ENCODE measurements around the gene PTHLH. TPM values are rescaled to one million over a fixed set of nuclear protein-coding genes. Genes with fewer than 3 reads are reported as not detected.

PTHLH gene
- polyA plus RNA-seq, 1 of the 3 experiments (the other 2 are of a cell fraction) = 29.0 TPM

DNA sequence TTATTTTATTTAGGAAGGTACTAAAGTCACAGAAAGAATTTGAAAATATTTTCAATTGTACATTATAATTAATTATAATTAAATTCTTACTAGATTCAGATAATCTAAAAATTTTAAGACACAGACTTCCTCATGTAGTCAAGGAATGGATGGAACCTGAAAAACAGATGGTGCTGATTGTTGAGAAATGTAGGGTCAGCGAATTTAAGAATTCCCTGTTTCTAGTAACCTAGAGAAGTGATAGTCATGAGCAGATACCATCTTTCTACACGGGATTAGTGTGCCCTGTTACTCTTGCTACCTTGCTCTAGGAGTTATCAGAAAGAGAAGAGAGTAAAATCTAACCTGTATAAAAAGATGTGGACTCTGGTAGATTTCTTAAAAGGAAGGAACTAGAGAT, 37.5 kb upstream of the PTHLH start:
- no peaks in the 10 kb centered on the region for H3K27me3 ChIP-seq (ENCODE audit: insufficient read depth)
- WGBS (ENCODE audit: low lambda C conversion rate) = 62% methylated on average over 2 of the region's 2 CpGs
- ChIA-PET CTCF (no interaction called here), POLR2A (no interaction called here)
- H3K9ac ChIP-seq = no peak overlapping the region
- H3K9me3 ChIP-seq = 0 out of 2 replicates have a peak, but pooled peaks cover 2% of the 10 kb centered on the region
- DNase-seq = no peak
- H3K4me1 ChIP-seq (ENCODE audit: control insufficient read depth in 1 of 2, insufficient read depth in 2 of 2, low read depth in 1 of 2, low read length in 1 of 2) = peaks cover 0 to 2% of the 10 kb centered on the region in 2 experiments; a peak in 1 of 4 replicates
- H2AFZ ChIP-seq (ENCODE audit: low read depth) = no peak overlapping the region
- no peak overlapping the region for H3K27ac ChIP-seq (ENCODE audit: low read depth in 2 of 2, low read length in 1 of 2)
- H3K4me2 ChIP-seq = no peak overlapping the region
- H3F3A ChIP-seq (replicated peaks; ENCODE audit: insufficient read depth) = no peaks in the 10 kb centered on the region
- H3K9me2 ChIP-seq = no peaks in the 10 kb centered on the region
- no peak overlapping the region for H3K4me3 ChIP-seq (ENCODE audit: low read depth in 2 of 2, low read length in 1 of 2)
- TF ChIP-seq PBX3 (IDR thresholded peaks at IDR 0.05) (no peak), YY1 (IDR thresholded peaks at IDR 0.05; ENCODE audit: low read depth) (no peak), FOSL2 (IDR thresholded peaks at IDR 0.05; ENCODE audit: borderline replicate concordance, low read depth) (no peak), TEAD4 (IDR thresholded peaks at IDR 0.05; ENCODE audit: borderline replicate concordance, insufficient read depth) (no peak), SMC3 (IDR thresholded peaks at IDR 0.05; ENCODE audit: low read depth, low read length) (no peak), RCOR1 (IDR thresholded peaks at IDR 0.05; ENCODE audit: low read length) (no peak), NRF1 (IDR thresholded peaks at IDR 0.05; ENCODE audit: low read depth, low read length) (no peak), MAX (IDR thresholded peaks at IDR 0.05; ENCODE audit: low read depth) (no peak), FOXM1 (IDR thresholded peaks at IDR 0.05; ENCODE audit: low read depth) (no peak), RFX5 (IDR thresholded peaks at IDR 0.05; ENCODE audit: low read length) (no peak), NFIC (IDR thresholded peaks at IDR 0.05; ENCODE audit: borderline replicate concordance) (no peak), MEF2A (IDR thresholded peaks at IDR 0.05; ENCODE audit: borderline replicate concordance, low read depth) (no peak), TCF12 (IDR thresholded peaks at IDR 0.05) (no peak), SIN3A (IDR thresholded peaks at IDR 0.05; ENCODE audit: borderline replicate concordance, low read depth, low read length) (no peak), POLR2AphosphoS5 (IDR thresholded peaks at IDR 0.05; ENCODE audit: low read depth, low read length) (no peak), RAD21 (IDR thresholded peaks at IDR 0.05; ENCODE audit: low read length) (no peak), JUND (IDR thresholded peaks at IDR 0.05) (no peak), TAF1 (IDR thresholded peaks at IDR 0.05; ENCODE audit: borderline replicate concordance, low read depth, low read length) (no peak)
- TF ChIP-seq, protein P1, sequence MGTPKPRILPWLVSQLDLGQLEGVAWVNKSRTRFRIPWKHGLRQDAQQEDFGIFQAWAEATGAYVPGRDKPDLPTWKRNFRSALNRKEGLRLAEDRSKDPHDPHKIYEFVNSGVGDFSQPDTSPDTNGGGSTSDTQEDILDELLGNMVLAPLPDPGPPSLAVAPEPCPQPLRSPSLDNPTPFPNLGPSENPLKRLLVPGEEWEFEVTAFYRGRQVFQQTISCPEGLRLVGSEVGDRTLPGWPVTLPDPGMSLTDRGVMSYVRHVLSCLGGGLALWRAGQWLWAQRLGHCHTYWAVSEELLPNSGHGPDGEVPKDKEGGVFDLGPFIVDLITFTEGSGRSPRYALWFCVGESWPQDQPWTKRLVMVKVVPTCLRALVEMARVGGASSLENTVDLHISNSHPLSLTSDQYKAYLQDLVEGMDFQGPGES (IDR thresholded peaks at IDR 0.05; ENCODE audit: low read depth, low read length) = no peak
- TF ChIP-seq, protein P2, sequence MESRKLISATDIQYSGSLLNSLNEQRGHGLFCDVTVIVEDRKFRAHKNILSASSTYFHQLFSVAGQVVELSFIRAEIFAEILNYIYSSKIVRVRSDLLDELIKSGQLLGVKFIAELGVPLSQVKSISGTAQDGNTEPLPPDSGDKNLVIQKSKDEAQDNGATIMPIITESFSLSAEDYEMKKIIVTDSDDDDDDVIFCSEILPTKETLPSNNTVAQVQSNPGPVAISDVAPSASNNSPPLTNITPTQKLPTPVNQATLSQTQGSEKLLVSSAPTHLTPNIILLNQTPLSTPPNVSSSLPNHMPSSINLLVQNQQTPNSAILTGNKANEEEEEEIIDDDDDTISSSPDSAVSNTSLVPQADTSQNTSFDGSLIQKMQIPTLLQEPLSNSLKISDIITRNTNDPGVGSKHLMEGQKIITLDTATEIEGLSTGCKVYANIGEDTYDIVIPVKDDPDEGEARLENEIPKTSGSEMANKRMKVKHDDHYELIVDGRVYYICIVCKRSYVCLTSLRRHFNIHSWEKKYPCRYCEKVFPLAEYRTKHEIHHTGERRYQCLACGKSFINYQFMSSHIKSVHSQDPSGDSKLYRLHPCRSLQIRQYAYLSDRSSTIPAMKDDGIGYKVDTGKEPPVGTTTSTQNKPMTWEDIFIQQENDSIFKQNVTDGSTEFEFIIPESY (IDR thresholded peaks at IDR 0.05; ENCODE audit: borderline replicate concordance, low read depth) = no peak
- H3K36me3 ChIP-seq (replicated peaks in 1 of 2; ENCODE audit: control insufficient read depth in 1 of 2, insufficient read depth in 2 of 2, low read length in 1 of 2) = no peaks in the 10 kb centered on the region
- H4K20me1 ChIP-seq (ENCODE audit: insufficient read depth) = no peaks in the 10 kb centered on the region
- no peaks in the 10 kb centered on the region for H3K79me2 ChIP-seq (ENCODE audit: insufficient read depth)

All from SK-N-SH (cell line).